ENCODE data around the gene SLC30A7.

The SLC30A7 gene

GRCh38 chr1:100979631-100980030, 83.7 kb downstream of the SLC30A7 start:
- no peak for TF ChIP-seq POLR2AphosphoS5 (IDR thresholded peaks at IDR 0.05; ENCODE audit: low read depth, low read length)
- TF ChIP-seq REST (IDR thresholded peaks at IDR 0.05; ENCODE audit: insufficient read depth in 1 of 2, low read depth in 2 of 2, low read length in 2 of 2): no peak
- TF ChIP-seq TAF1 (IDR thresholded peaks at IDR 0.05; ENCODE audit: borderline replicate concordance, insufficient read depth, low read length): no peak
- TF ChIP-seq FOXP2 (optimal IDR thresholded peaks at IDR 0.05; ENCODE audit: borderline replicate concordance, extremely low read depth, extremely low read length, insufficient read depth): no peak
- no peak for TF ChIP-seq SIN3A (IDR thresholded peaks at IDR 0.05; ENCODE audit: borderline replicate concordance, insufficient read depth, low read length)

- TF ChIP-seq REST (IDR thresholded peaks at IDR 0.05; ENCODE audit: insufficient read depth in 1 of 2, low read depth in 2 of 2, low read length in 2 of 2) (no peak), SIN3A (IDR thresholded peaks at IDR 0.05; ENCODE audit: borderline replicate concordance, insufficient read depth, low read length) (no peak), TAF1 (IDR thresholded peaks at IDR 0.05; ENCODE audit: borderline replicate concordance, insufficient read depth, low read length) (no peak), POLR2AphosphoS5 (IDR thresholded peaks at IDR 0.05; ENCODE audit: low read depth, low read length) (no peak), FOXP2 (optimal IDR thresholded peaks at IDR 0.05; ENCODE audit: borderline replicate concordance, extremely low read depth, extremely low read length, insufficient read depth) (no peak)
These were observed 86.9 kb downstream of the SLC30A7 start for GRCh38 chr1:100982793-100983192.

- TF ChIP-seq POLR2AphosphoS5 (IDR thresholded peaks at IDR 0.05; ENCODE audit: low read depth, low read length) (no peak), SIN3A (IDR thresholded peaks at IDR 0.05; ENCODE audit: borderline replicate concordance, insufficient read depth, low read length) (no peak), REST (IDR thresholded peaks at IDR 0.05; ENCODE audit: insufficient read depth in 1 of 2, low read depth in 2 of 2, low read length in 2 of 2) (no peak), FOXP2 (optimal IDR thresholded peaks at IDR 0.05; ENCODE audit: borderline replicate concordance, extremely low read depth, extremely low read length, insufficient read depth) (no peak), TAF1 (IDR thresholded peaks at IDR 0.05; ENCODE audit: borderline replicate concordance, insufficient read depth, low read length) (no peak)
These were observed 92.2 kb downstream of the SLC30A7 start for GRCh38 chr1:100988121-100988520.

- TF ChIP-seq FOXP2 (optimal IDR thresholded peaks at IDR 0.05; ENCODE audit: borderline replicate concordance, extremely low read depth, extremely low read length, insufficient read depth) (no peak), REST (IDR thresholded peaks at IDR 0.05; ENCODE audit: insufficient read depth in 1 of 2, low read depth in 2 of 2, low read length in 2 of 2) (no peak), SIN3A (IDR thresholded peaks at IDR 0.05; ENCODE audit: borderline replicate concordance, insufficient read depth, low read length) (no peak), TAF1 (IDR thresholded peaks at IDR 0.05; ENCODE audit: borderline replicate concordance, insufficient read depth, low read length) (no peak), POLR2AphosphoS5 (IDR thresholded peaks at IDR 0.05; ENCODE audit: low read depth, low read length) (no peak)
These were observed 93.6 kb downstream of the SLC30A7 start for GRCh38 chr1:100989306-100990077.

Measured in PFSK-1 (cell line).